Measurements from ENCODE around the gene MUS81. TPM values are rescaled to one million over a fixed set of nuclear protein-coding genes. Genes with fewer than 3 reads are reported as not detected.
"Not testable (repeated sequence)": the region's sequence is repeated elsewhere in the genome, so short reads cannot be mapped to it uniquely, and the experiment has no call there.

MUS81 gene
- total RNA-seq, 1 donor from 2014 or later = 63.6 TPM

DNA sequence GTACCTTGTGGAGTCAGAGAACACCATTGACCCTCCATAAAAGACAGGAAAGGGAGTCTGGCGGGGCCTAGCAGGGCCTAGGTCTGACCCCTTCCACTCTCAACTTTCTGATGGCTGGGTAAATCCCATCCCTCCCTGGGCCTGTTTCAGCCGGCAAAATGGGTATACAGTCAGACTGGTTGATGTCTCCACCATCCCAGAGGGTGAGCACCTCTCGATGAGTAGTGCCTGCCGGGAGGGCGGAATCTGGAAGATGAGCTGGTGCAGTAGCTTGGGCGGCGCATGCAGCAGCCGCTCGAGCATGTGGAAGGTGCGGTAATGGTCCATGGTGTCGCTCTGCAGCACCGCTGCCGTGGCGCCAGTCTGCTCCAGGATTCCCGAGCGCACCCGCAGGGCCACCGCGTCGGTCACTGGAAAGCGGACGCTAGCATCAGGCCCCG, 27.5 kb downstream of the MUS81 start:
- H3K27me3 ChIP-seq (ENCODE audit: control insufficient read depth, insufficient read depth, low read length) = no peaks in the 10 kb centered on the region
- H3K4me3 ChIP-seq (ENCODE audit: low read depth, low read length) = peak overlapping the region; percentile 63
- TF ChIP-seq, protein P1, sequence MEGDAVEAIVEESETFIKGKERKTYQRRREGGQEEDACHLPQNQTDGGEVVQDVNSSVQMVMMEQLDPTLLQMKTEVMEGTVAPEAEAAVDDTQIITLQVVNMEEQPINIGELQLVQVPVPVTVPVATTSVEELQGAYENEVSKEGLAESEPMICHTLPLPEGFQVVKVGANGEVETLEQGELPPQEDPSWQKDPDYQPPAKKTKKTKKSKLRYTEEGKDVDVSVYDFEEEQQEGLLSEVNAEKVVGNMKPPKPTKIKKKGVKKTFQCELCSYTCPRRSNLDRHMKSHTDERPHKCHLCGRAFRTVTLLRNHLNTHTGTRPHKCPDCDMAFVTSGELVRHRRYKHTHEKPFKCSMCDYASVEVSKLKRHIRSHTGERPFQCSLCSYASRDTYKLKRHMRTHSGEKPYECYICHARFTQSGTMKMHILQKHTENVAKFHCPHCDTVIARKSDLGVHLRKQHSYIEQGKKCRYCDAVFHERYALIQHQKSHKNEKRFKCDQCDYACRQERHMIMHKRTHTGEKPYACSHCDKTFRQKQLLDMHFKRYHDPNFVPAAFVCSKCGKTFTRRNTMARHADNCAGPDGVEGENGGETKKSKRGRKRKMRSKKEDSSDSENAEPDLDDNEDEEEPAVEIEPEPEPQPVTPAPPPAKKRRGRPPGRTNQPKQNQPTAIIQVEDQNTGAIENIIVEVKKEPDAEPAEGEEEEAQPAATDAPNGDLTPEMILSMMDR (IDR thresholded peaks at IDR 0.05; ENCODE audit: insufficient read depth, low read length, poor library complexity, severe bottlenecking) = no peak
- DNase-seq (ENCODE audit: low read depth) = no peak
- peaks cover 11% of the 10 kb centered on the region for H3K36me3 ChIP-seq (ENCODE audit: control insufficient read depth, insufficient read depth, low read length)

GRCh38 chr11:65888163-65888814, 28.1 kb downstream of the MUS81 start, which contains the start of gene FIBP:
Gene FIBP, minus strand, starts transcription at chr11:65888471. Its CDS starts 53 bp downstream, at chr11:65888418.
- Histone ChIP-seq H3K27me3 (ENCODE audit: control insufficient read depth, insufficient read depth, low read length) (no peaks in the 10 kb centered on the region), H3K36me3 (ENCODE audit: control insufficient read depth, insufficient read depth, low read length) (peaks cover 11% of the 10 kb centered on the region), H3K4me3 (ENCODE audit: low read depth, low read length) (peak within 1 kb of the TSS; percentile 63)
- TF ChIP-seq, protein P1 (IDR thresholded peaks at IDR 0.05; ENCODE audit: insufficient read depth, low read length, poor library complexity, severe bottlenecking) = peak; percentile 89
- DNase-seq (ENCODE audit: low read depth) = peak; percentile 79

GRCh38 chr11:65890324-65891218, 30.3 kb downstream of the MUS81 start, which contains the start of gene CCDC85B:
Gene CCDC85B, plus strand, starts transcription at chr11:65890673. Its CDS starts 111 bp downstream, at chr11:65890784.
- Histone ChIP-seq H3K36me3 (ENCODE audit: control insufficient read depth, insufficient read depth, low read length) (peaks cover under 1% of the 10 kb centered on the region), H3K27me3 (ENCODE audit: control insufficient read depth, insufficient read depth, low read length) (no peaks in the 10 kb centered on the region), H3K4me3 (ENCODE audit: low read depth, low read length) (peak within 1 kb of the TSS; percentile 61)
- no peak for DNase-seq (ENCODE audit: low read depth)
- TF ChIP-seq, protein P1 (IDR thresholded peaks at IDR 0.05; ENCODE audit: insufficient read depth, low read length, poor library complexity, severe bottlenecking) = peak; percentile 11

DNA sequence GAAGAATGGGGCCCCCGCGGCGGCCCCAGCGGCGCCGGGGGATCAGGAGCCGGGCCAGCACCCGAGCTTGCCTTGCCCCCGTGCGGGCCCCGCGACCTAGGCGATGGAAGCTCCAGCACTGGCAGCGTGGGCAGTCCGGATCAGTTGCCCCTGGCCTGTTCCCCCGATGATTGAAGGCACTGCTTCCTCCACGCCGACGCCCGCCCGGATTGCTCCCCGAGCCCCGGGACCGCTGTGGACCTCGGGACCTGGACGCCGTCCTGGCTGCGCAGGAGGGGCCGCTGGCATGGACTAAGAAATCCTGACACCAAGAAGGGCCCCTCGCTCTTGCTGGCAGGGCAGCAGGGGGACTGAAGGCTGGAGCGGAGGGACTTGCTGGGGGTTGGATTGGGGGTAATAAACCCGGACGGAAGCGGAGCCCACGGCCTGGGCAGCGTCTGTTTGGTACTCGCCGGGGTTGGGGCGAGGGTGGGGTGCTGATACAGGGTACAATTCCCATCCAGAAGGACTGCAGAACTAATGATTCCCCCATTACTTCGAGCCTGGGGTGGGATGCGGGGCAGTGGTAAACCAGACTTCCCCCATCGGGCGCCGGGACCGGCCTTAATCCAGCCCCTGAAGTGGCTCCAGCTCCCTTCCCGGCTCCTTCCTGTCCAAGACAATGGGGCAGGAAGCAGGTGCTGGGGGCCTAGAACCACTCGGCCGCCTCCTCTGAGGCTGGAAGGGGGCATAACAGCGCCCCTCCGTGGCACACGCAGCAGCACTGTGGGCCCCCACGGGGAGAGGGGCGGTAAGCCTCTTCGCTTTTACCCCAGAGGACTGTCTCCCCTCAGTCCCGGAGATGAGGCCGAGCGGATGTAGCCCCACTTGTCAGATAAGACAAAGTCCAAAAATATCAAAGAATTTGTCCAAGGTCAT, 31.2 kb downstream of the MUS81 start:
- no peak for DNase-seq (ENCODE audit: low read depth)
- TF ChIP-seq, protein P1 (IDR thresholded peaks at IDR 0.05; ENCODE audit: insufficient read depth, low read length, poor library complexity, severe bottlenecking) = peak; percentile 23
- H3K4me3 ChIP-seq (ENCODE audit: low read depth, low read length) = peak overlapping the region; percentile 61
- H3K36me3 ChIP-seq (ENCODE audit: control insufficient read depth, insufficient read depth, low read length) = no peaks in the 10 kb centered on the region
- no peaks in the 10 kb centered on the region for H3K27me3 ChIP-seq (ENCODE audit: control insufficient read depth, insufficient read depth, low read length)

DNA sequence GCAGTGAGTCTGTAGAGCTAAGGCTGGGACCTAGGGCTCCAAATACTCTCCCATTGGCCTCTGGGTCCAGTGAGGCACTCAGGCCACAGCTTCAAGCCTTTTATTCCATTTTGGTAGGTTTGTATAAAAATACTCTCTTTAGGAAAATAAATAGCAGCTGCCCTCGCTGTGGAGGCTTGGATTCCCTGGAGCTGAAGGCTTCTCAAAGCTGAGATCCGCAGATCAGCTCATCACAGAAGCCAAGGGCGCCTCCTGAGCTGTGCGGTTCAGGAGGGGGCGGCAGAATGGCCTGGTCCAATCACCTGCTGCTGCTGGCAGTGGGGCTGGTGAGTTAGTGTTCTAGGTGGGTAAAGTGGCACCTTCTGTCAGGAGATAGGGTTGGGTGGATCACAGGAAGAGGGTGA, 31.9 kb downstream of the MUS81 start:
- H3K4me3 ChIP-seq (ENCODE audit: low read depth, low read length) = peak overlapping the region; percentile 61
- H3K36me3 ChIP-seq (ENCODE audit: control insufficient read depth, insufficient read depth, low read length); H3K27me3 ChIP-seq (ENCODE audit: control insufficient read depth, insufficient read depth, low read length); DNase-seq (ENCODE audit: low read depth): not testable (repeated sequence)
